Measurements from ENCODE around the gene BMERB1.

The BMERB1 gene

GRCh38 chr16:15617901-15618300 lies 183.5 kb downstream of the BMERB1 start:
- no peak for DNase-seq

GRCh38 chr16:15618392-15618791 lies 184.0 kb downstream of the BMERB1 start:
- no peak for DNase-seq

DNA sequence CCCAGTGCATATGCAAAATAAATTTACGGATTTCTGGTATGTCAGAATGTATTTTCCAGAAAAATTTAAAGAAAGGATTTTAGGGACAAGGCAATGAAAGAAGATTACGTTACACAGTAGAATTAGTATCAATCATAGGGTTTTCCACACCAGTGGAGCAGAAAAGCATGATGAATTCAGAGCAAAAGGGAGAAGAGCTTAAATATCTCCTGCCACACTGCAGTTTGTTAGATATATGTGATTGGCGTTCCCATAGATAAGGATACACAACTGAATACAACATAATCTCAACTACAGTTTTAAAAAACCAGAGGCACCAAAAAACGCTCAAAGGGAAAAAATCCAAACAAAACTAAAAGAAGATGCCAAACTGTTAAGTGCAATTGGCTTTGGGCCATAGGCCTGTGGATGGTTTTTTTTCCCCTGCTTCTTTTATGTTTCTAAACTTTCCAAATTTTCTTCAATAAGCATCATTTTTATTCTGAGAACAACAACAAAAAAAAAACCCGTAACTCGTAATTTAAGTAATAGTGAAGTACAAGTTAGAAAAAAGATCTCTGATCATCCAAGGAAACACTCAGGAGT lies 186.3 kb downstream of the BMERB1 start:
- DNase-seq, result no peak

GRCh38 chr16:15621456-15621855 lies 187.1 kb downstream of the BMERB1 start:
- no peak for DNase-seq

GRCh38 chr16:15621889-15622288 lies 187.5 kb downstream of the BMERB1 start:
- no peak for DNase-seq

- no peak for DNase-seq
Observed at GRCh38 chr16:15631730-15632409, 197.5 kb downstream of the BMERB1 start.

DNA sequence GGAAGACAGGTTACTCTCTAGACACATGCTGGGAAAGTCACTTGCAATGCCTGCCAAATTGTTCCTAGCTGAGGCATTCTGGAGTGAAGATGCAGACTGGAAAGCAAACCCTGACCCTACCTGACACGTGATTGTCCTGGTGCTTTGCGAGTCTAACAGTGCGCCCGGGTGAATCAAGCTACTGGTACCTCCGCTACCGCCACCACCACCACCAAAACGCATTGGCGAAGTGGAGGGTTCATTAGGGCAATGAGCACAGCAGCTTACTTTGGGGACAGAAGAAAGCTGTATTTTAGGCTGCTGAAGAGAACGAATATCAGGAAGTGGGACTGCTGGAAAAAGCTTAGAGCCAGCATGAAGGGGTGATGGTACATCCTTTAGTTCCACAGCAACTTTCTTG lies 201.5 kb downstream of the BMERB1 start:
- no peak for DNase-seq

GRCh38 chr16:15636392-15636873 lies 202.0 kb downstream of the BMERB1 start:
- peak; percentile 65 for DNase-seq
